Gastrocnemius medialis (tissue), 4 donors: Measurements from ENCODE around the gene NPIPB13. TPM values are rescaled to one million over a fixed set of nuclear protein-coding genes. Genes with fewer than 3 reads are reported as not detected.

ENCODE experiments used
- total RNA-seq, 4 donors: library from RNA; depleted of rRNA; stranded (reverse); fragments of >200 nt; gene quantifications; one replicate each; pipeline versions ENCODE4 v1.1.0 to v1.2.3, GENCODE V29; 2016

The NPIPB13 gene
- total RNA-seq, 4 donors from 2014 or later, result 0.62 to 10.4 (median 0.91) TPM

Other genes starting within 250 kb of the NPIPB13 start
- gene DOC2A, start 237.5 kb downstream of the NPIPB13 start, total RNA-seq, result not detected
- not detected for gene C16orf92, start 225.3 kb downstream of the NPIPB13 start, total RNA-seq
- under 1 TPM in 1 of 4 donors, not detected in 3; 0.27 TPM for gene TLCD3B, start 217.2 kb downstream of the NPIPB13 start, total RNA-seq
- gene ALDOA, start 182.7 kb downstream of the NPIPB13 start, total RNA-seq, result over 10,000 TPM in 1 of 4 donors, 1,000 to 10,000 TPM in 3; 6,096 to 10,805 (median 7,093) TPM
- gene PPP4C, start 172.5 kb downstream of the NPIPB13 start, total RNA-seq, result 10 to 100 TPM; 23.8 to 64.3 (median 44.7) TPM
- gene TBX6, start 156.6 kb downstream of the NPIPB13 start, total RNA-seq, result under 1 TPM; 0.29 to 0.92 (median 0.67) TPM
- gene YPEL3, start 152.3 kb downstream of the NPIPB13 start, total RNA-seq, result 100 to 1,000 TPM in 3 of 4 donors, 10 to 100 TPM in 1; 97.2 to 197 (median 154) TPM
- gene GDPD3, start 134.9 kb downstream of the NPIPB13 start, total RNA-seq, result under 1 TPM in 2 of 4 donors, not detected in 2; 0.29 to 0.66 TPM
- gene MAPK3, start 125.3 kb downstream of the NPIPB13 start, total RNA-seq, result 10 to 100 TPM; 28.6 to 48.7 (median 38.0) TPM
- 1 to 10 TPM in 3 of 4 donors, under 1 TPM in 1; 0.44 to 8.9 (median 5.8) TPM for gene CORO1A, start 64.9 kb downstream of the NPIPB13 start, total RNA-seq
- gene BOLA2B, start 54.8 kb downstream of the NPIPB13 start, total RNA-seq, result 100 to 1,000 TPM in 3 of 4 donors, 10 to 100 TPM in 1; 96.7 to 228 (median 140) TPM
- gene SLX1A, start 54.6 kb downstream of the NPIPB13 start, total RNA-seq, result 100 to 1,000 TPM in 1 of 4 donors, 10 to 100 TPM in 3; 23.6 to 103 (median 45.7) TPM
- 10 to 100 TPM in 1 of 4 donors, 1 to 10 TPM in 2, not detected in 1; 4.9 to 11.3 (median 9.2) TPM for gene SULT1A3, start 49.2 kb downstream of the NPIPB13 start, total RNA-seq
- gene CD2BP2, start 106.8 kb upstream of the NPIPB13 start, total RNA-seq, result 10 to 100 TPM; 33.4 to 53.8 (median 40.9) TPM
- 10 to 100 TPM; 35.3 to 52.6 (median 43.6) TPM for gene TBC1D10B, start 122.0 kb upstream of the NPIPB13 start, total RNA-seq
- 1,000 to 10,000 TPM; 1,053 to 4,879 (median 1,942) TPM for gene MYL11, start 126.3 kb upstream of the NPIPB13 start, total RNA-seq
- gene SEPTIN1, start 134.1 kb upstream of the NPIPB13 start, total RNA-seq, result under 1 TPM in 1 of 4 donors, not detected in 3; 0.65 TPM
- gene ZNF48, start 146.9 kb upstream of the NPIPB13 start, total RNA-seq, result 10 to 100 TPM in 2 of 4 donors, 1 to 10 TPM in 2; 4.4 to 12.7 (median 8.7) TPM
- 10 to 100 TPM; 16.7 to 34.1 (median 24.7) TPM for gene ZNF771, start 159.1 kb upstream of the NPIPB13 start, total RNA-seq
- gene DCTPP1, start 181.6 kb upstream of the NPIPB13 start, total RNA-seq, result 10 to 100 TPM; 11.8 to 32.6 (median 17.8) TPM
- gene SEPHS2, start 197.4 kb upstream of the NPIPB13 start, total RNA-seq, result 10 to 100 TPM; 23.7 to 29.5 (median 27.4) TPM
- gene ITGAL, start 224.3 kb upstream of the NPIPB13 start, total RNA-seq, result 1 to 10 TPM in 1 of 4 donors, under 1 TPM in 2, not detected in 1; 0.16 to 1.9 (median 0.86) TPM